Stimulated activated CD8-positive, alpha-beta memory T cell treated with anti-CD3 and anti-CD28 coated beads, Interleukin-7, amount 100 ng/mL, for 24 hours (primary cell): ENCODE data around the gene DCAF17.
"Not testable (repeated sequence)": the region's sequence is repeated elsewhere in the genome, so short reads cannot be mapped to it uniquely, and the experiment has no call there.

Experiments
- DNase-seq: peaks from one replicate; pipeline ENCODE4 v3.0.0-alpha.2; 2020; ENCODE audit warnings: low read depth

Gene DCAF17

GRCh38 chr2:171514908-171515582 lies 81.0 kb downstream of the DCAF17 start:
- no peak for DNase-seq

- no peak for DNase-seq
Observed at GRCh38 chr2:171515672-171516298, 81.8 kb downstream of the DCAF17 start.

GRCh38 chr2:171516793-171517192 lies 82.8 kb downstream of the DCAF17 start:
- DNase-seq: no peak

- DNase-seq: no peak
Observed at GRCh38 chr2:171520471-171520870, 86.4 kb downstream of the DCAF17 start.

- no peak for DNase-seq
Observed at GRCh38 chr2:171521361-171522051, 87.5 kb downstream of the DCAF17 start.

GRCh38 chr2:171522052-171522787 lies 88.2 kb downstream of the DCAF17 start, which contains the start of gene CYBRD1:
Gene CYBRD1, plus strand, starts transcription at chr2:171522474. Its CDS starts 72 bp downstream, at chr2:171522546.
- no peak for DNase-seq

- no peak for DNase-seq
Observed at GRCh38 chr2:171522788-171523087, 88.7 kb downstream of the DCAF17 start.

GRCh38 chr2:171523088-171524017 lies 89.3 kb downstream of the DCAF17 start:
- no peak for DNase-seq

- no peak for DNase-seq
Observed at GRCh38 chr2:171524018-171524401, 90.0 kb downstream of the DCAF17 start.

- DNase-seq: no peak
Observed at GRCh38 chr2:171529914-171530313, 95.9 kb downstream of the DCAF17 start.

- no peak for DNase-seq
Observed at GRCh38 chr2:171530378-171530777, 96.4 kb downstream of the DCAF17 start.

GRCh38 chr2:171530859-171531258 lies 96.8 kb downstream of the DCAF17 start:
- DNase-seq: not testable (repeated sequence)

- no peak for DNase-seq
Observed at GRCh38 chr2:171531291-171531690, 97.3 kb downstream of the DCAF17 start.

- no peak for DNase-seq
Observed at GRCh38 chr2:171531836-171532450, 97.9 kb downstream of the DCAF17 start.

- no peak for DNase-seq
Observed at GRCh38 chr2:171533331-171533730, 99.3 kb downstream of the DCAF17 start.
